SK-N-SH treated with all-trans-retinoic acid at 6 μM for 48 hours (cell line): ENCODE measurements around the gene SNAPIN.

Source experiments
- ARNTL ChIP-seq: fragments of 450-650 bp; formaldehyde crosslinking; IDR thresholded peaks from 2 replicates; pipeline ENCODE4 v1.5.0; 2020; ENCODE audit warnings: low read depth, mild to moderate bottlenecking, moderate library complexity, borderline replicate concordance
- CSRNP3 ChIP-seq: fragments of 250-450 bp; sonication (Bioruptor Pico); IDR thresholded peaks from 2 replicates; pipeline ENCODE4 v1.5.1; 2021; ENCODE audit warnings: mild to moderate bottlenecking, moderate library complexity
- GLIS3 ChIP-seq: fragments of 250-450 bp; sonication (Bioruptor Pico); IDR thresholded peaks from 2 replicates; pipeline ENCODE4 v1.5.0; 2020; ENCODE audit warnings: mild to moderate bottlenecking, moderate library complexity
- POU6F1 ChIP-seq: fragments of 250-450 bp; sonication (Bioruptor Pico); IDR thresholded peaks from 2 replicates; pipeline ENCODE4 v1.8.0; 2021; ENCODE audit warnings: low read depth, mild to moderate bottlenecking, moderate library complexity, borderline replicate concordance
- TOX ChIP-seq: fragments of 250-450 bp; sonication (Bioruptor Pico); IDR thresholded peaks from 2 replicates; pipeline ENCODE4 v1.8.0; 2021; ENCODE audit warnings: mild to moderate bottlenecking, moderate library complexity, borderline replicate concordance
- ZC3H10 ChIP-seq: fragments of 250-450 bp; sonication (Bioruptor Pico); IDR thresholded peaks from 2 replicates; pipeline ENCODE4 v1.5.1; 2021; ENCODE audit warnings: mild to moderate bottlenecking, moderate library complexity
- ZFP3 ChIP-seq: fragments of 250-450 bp; sonication (Bioruptor Pico); IDR thresholded peaks from 2 replicates; pipeline ENCODE4 v1.5.0; 2020; ENCODE audit warnings: mild to moderate bottlenecking, moderate library complexity

GRCh38 chr1:153684892-153685291 is 26.4 kb downstream of the SNAPIN start:
- TF ChIP-seq TOX (CRISPR knock-in tag) (no peak), ARNTL (no peak), ZC3H10 (CRISPR knock-in tag) (no peak), GLIS3 (CRISPR knock-in tag) (no peak), CSRNP3 (CRISPR knock-in tag) (no peak), POU6F1 (CRISPR knock-in tag) (no peak), ZFP3 (CRISPR knock-in tag) (no peak)
